Left lung (tissue), 10 donors: Measurements from ENCODE around the gene SOX4. TPM values are rescaled to one million over a fixed set of nuclear protein-coding genes. Genes with fewer than 3 reads are reported as not detected.

Source experiments
- ATAC-seq: fragments of 200-7000 bp; cut with Tn5 transposase; one replicate; pipeline ENCODE4 v1.9.1; 2020; ENCODE audit warnings: moderate library complexity
- DNase-seq, 4 donors: peaks; one replicate each; pipeline ENCODE4 v3.0.0-alpha.2; 2013 to 2020
- H3K27ac ChIP-seq, 2 donors: fragments of 200-600 bp; sonication (generic) in 1 of 2; one replicate each; pipeline versions ENCODE4 v1.5.0 to v1.8.0; 2020 to 2021
- H3K27me3 ChIP-seq, 2 donors: fragments of 200-600 bp; sonication (generic) in 1 of 2; one replicate each; pipeline versions ENCODE4 v1.5.0 to v1.8.0; 2020 to 2021
- H3K36me3 ChIP-seq, 2 donors: fragments of 200-600 bp; sonication (generic) in 1 of 2; one replicate each; pipeline versions ENCODE4 v1.5.0 to v1.8.0; 2020 to 2021
- H3K4me1 ChIP-seq, 2 donors: fragments of 200-600 bp; one replicate each; pipeline ENCODE4 v1.8.0; 2021
- H3K4me3 ChIP-seq, 2 donors: fragments of 200-600 bp; sonication (generic) in 1 of 2; one replicate each; pipeline versions ENCODE4 v1.5.0 to v1.8.0; 2020 to 2021; ENCODE audit warnings: mild to moderate bottlenecking in 1 of 2
- H3K9me3 ChIP-seq, 2 donors: fragments of 200-600 bp; sonication (generic) in 1 of 2; one replicate each; pipeline versions ENCODE4 v1.5.0 to v1.8.0; 2020 to 2021
- CTCF ChIP-seq, 2 donors: fragments of 200-600 bp; sonication (generic) in 1 of 2; IDR thresholded peaks; one replicate each; pipeline versions ENCODE4 v1.5.0 to v1.8.0; 2021; ENCODE audit warnings: antibody characterized with exemption in 2 of 2
- intact Hi-C, 2 donors: fragments of 100-400 bp; cut with DNase I; formaldehyde crosslinking; loops; one replicate each; pipeline versions ENCODE4 v1.11.2 to v1.14.2; 2022
- polyA plus RNA-seq, 6 donors: library from polyadenylated mRNA; unstranded; fragments of 120-200 nt; gene quantifications; one replicate each; pipeline ENCODE4 v1.2.1, GENCODE V29; 2013; ENCODE audit not compliant: insufficient read length in 6 of 6
- total RNA-seq, 2 donors: library from RNA; stranded (reverse); fragmentation: NEBNext Ultra II Directional; extraction: Animal tissue kit (Norgen Biotek cat#: 25700); gene quantifications; one replicate each; pipeline ENCODE4 v1.2.1, GENCODE V29; 2021
- donor health status: DM: no; HTN: yes; CAD: no.
- donor health status: DM: no; HTN: no; CAD: no.

SOX4 gene
- total and polyA plus RNA-seq, 8 donors = 23.4 to 119 (median 101) TPM

- no peak overlapping the region for H3K27ac ChIP-seq
- no peak overlapping the region for H3K4me3 ChIP-seq
- H3K27me3 ChIP-seq = no peaks in the 10 kb centered on the region
- H3K36me3 ChIP-seq = no peaks in the 10 kb centered on the region
- TF ChIP-seq CTCF (IDR thresholded peaks at IDR 0.05) = no peak
- ATAC-seq = no peak
- DNase-seq = peak in 1 of 4 donors; percentile 75
- intact Hi-C loops = no loop called here
- peaks cover 0 to 6% of the 10 kb centered on the region in 2 donors for H3K4me1 ChIP-seq
- no peaks in the 10 kb centered on the region for H3K9me3 ChIP-seq
These were observed 16.4 kb downstream of the SOX4 start for GRCh38 chr6:21609881-21610329.

GRCh38 chr6:21610341-21610740, 16.8 kb downstream of the SOX4 start:
- TF ChIP-seq CTCF (IDR thresholded peaks at IDR 0.05) = no peak

GRCh38 chr6:21611485-21611884, 17.9 kb downstream of the SOX4 start:
- no peaks in the 10 kb centered on the region for H3K9me3 ChIP-seq
- no peak for ATAC-seq
- TF ChIP-seq CTCF (IDR thresholded peaks at IDR 0.05) = no peak

More at GRCh38 chr6:21610341-21610740, 16.8 kb downstream of the SOX4 start:
- Histone ChIP-seq H3K4me1 (peaks cover 0 to 6% of the 10 kb centered on the region in 2 donors), H3K4me3 (no peak overlapping the region), H3K27ac (no peak overlapping the region), H3K27me3 (no peaks in the 10 kb centered on the region), H3K9me3 (no peaks in the 10 kb centered on the region), H3K36me3 (no peaks in the 10 kb centered on the region)
- intact Hi-C loops = no loop called here
- ATAC-seq (no peak), DNase-seq (no peak)

GRCh38 chr6:21612067-21612745, 18.7 kb downstream of the SOX4 start:
- Histone ChIP-seq H3K4me3 (no peak overlapping the region), H3K9me3 (no peaks in the 10 kb centered on the region), H3K27ac (no peak overlapping the region), H3K36me3 (no peaks in the 10 kb centered on the region), H3K27me3 (no peaks in the 10 kb centered on the region), H3K4me1 (peaks cover 0 to 13% of the 10 kb centered on the region in 2 donors)
- ATAC-seq (no peak), DNase-seq (no peak)
- intact Hi-C loops = no loop called here
- no peak for TF ChIP-seq CTCF (IDR thresholded peaks at IDR 0.05)

More at GRCh38 chr6:21611485-21611884, 17.9 kb downstream of the SOX4 start:
- no peaks in the 10 kb centered on the region for H3K27me3 ChIP-seq
- no peak overlapping the region for H3K4me3 ChIP-seq
- intact Hi-C loops = no loop called here
- no peak for DNase-seq
- no peak overlapping the region for H3K27ac ChIP-seq
- no peaks in the 10 kb centered on the region for H3K36me3 ChIP-seq
- peaks cover 0 to 13% of the 10 kb centered on the region in 2 donors for H3K4me1 ChIP-seq

GRCh38 chr6:21613809-21614208, 20.3 kb downstream of the SOX4 start:
- no peaks in the 10 kb centered on the region for H3K36me3 ChIP-seq
- H3K27ac ChIP-seq = no peak overlapping the region
- intact Hi-C loops = no loop called here
- no peak for TF ChIP-seq CTCF (IDR thresholded peaks at IDR 0.05)
- ATAC-seq (no peak), DNase-seq (no peak)
- no peaks in the 10 kb centered on the region for H3K27me3 ChIP-seq
- H3K4me3 ChIP-seq = no peak overlapping the region
- H3K4me1 ChIP-seq = peaks cover 0 to 13% of the 10 kb centered on the region in 2 donors
- H3K9me3 ChIP-seq = no peaks in the 10 kb centered on the region
